GM12872 (cell line): ENCODE results near the gene TPCN1.

Experiments
- CTCF ChIP-seq: IDR thresholded peaks from 3 replicates; pipeline ENCODE4 v1.5.1; 2011; ENCODE audit warnings: low read depth, mild to moderate bottlenecking, low read length, moderate library complexity; ENCODE audit not compliant: insufficient read depth

TPCN1 gene

DNA sequence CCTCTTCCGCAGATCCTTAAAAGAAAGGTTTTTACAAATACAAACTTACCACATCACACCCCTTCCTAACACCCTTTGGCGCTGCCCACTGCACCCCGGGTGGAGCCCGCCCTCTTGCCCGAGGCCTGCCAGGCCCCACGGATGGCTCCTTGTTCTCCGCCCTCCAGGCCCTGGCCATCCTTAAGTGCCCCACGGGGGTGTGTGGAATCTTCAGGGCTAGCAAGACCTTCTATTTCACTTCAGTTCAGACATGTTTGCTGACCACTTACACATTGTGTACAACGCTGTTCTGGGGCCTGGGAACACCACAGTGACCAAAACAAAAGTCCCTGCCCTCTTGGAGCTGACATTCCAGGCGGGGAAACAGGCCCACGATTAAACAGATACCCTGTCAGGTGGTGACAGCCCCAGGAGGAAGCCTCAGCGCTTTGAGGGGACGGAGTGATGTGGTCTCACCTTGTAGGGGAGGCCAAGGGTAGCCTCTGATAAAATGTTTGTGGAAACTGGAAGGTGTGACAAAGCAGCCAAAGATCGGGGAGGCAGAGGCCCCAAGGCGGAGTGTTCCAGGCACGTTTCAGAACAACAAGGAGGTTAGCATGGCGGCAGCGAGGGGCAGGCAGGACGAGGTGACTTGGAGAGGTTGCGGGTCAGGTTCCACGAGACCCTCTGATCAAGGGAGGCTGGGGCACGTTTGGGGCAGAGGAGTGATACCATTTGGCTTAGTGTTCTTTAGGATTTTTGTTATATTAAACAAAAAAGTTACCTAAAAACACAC is 27.0 kb downstream of the TPCN1 start:
- TF ChIP-seq CTCF = no peak

DNA sequence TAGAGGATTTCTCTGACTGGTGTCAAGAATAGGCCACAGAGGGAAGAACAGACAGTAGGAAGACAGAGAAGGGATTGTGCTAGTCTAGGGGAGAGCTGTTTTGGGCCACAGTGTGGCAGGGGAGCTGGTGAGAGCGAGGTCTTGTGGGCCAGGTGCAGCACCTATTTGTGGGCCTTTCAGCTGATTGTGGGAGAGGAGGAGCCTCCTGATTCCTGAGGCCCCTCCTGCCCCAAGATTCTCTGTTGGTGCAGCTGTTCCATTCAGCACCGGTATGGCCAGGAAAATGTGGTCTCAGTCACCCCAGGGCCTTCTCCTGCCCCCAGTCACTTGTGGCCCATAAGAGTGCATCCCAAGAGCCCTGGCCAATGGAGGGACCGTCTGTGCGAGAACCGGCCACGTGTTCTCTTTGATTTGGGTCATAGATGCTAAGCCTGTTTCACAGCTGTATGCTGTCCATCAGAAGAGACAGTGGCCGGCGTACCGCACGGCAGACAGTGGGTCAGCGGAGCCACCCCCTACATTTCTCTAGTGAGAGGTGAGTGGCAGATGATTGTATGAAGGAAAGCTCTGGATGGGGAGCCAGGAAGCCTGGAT is 27.7 kb downstream of the TPCN1 start:
- no peak for TF ChIP-seq CTCF

DNA sequence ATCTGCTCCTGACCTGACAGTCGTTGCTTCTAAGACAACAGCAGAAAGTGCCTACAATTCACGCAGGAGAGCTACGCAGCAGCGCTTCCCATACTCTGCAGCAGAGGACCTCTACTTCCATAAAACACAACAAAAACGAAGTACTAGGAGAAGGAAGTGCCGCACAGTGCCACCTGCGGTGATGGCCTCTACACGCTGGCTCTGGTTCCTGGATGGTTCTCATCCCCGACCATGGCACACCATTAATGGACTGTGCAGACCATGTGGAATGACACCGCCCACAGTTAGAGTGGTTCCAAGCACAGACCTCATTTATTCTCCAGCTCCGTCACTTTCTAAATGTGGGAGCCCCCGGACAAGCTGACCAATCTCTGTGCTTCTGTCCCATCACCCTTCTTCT is 28.3 kb downstream of the TPCN1 start:
- TF ChIP-seq CTCF = no peak

DNA sequence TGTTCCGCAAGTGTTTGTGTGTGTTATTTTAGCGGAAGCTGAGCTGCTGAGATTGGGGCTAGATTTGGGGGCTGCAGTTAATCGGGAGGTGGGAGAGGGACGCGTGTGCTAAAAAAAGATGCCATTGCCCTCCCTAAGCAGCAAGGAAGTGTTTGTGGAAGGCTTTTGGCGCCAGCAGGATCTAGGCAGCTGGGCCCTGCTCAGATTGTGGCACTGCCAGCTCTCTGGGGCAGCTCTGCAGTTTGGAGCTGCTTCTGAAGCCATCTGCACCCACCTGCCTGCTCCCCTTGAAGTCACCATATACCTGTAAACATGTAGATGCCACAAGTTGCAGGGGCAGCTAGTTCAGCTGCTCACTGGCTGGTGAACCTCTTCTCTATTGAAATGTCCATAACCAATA is 28.8 kb downstream of the TPCN1 start:
- TF ChIP-seq CTCF = no peak

DNA sequence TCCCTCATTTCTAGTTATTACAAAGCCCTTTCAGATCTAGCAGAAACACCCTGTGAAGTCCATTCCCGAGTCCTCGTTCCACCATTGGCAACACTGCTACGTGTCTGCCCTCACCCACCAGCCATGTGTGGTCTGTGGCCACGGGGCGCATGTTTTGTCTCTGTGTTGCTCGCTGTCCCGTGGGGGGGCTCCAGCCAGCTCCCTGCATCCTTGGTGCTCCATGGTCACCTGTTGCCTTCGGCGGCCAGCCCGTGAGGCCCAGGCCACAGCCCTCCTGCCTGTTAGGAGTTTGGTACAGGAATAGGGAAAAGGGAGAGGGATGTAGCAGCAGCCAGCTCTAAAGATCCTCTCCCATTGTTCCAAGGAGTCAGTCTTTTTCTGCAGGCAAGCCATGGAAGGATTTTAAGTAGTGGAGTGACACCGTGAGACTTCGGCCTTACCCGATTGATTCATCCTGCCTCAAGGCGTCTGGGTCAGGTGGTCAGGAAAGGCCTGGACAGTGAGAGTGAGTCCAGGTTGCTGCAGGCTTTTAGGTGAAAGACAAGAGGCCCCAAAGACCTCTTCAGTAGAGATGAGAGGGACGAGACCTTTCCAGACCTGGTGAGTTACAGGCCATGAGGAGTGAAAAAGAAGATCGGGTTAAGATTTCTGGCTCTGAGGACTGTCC is 30.3 kb downstream of the TPCN1 start:
- no peak for TF ChIP-seq CTCF

DNA sequence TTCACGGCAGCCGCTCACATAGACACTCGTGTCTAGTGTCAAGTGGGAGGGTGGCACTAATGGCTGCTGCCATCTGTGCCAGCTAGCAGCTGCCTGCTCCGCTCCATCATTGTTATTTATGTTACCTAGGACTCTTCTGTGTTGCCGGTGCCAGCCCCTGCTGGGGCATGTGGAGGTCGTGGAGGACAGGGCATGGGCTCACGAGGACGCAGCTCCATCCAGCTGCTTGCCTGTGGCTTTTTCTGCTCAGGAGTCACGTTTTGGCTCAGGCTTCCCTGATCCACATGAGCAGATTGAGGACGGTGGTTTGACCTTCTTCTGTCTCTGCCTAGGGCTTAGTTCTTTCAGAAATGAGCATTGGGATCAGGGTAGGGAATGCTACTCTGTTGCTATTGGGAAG is 31.2 kb downstream of the TPCN1 start:
- no peak for TF ChIP-seq CTCF

- TF ChIP-seq CTCF = no peak
Observed at GRCh38 chr12:113253532-113254285, 32.4 kb downstream of the TPCN1 start.
